ENCODE results near the gene MBOAT7. TPM values are rescaled to one million over a fixed set of nuclear protein-coding genes. Genes with fewer than 3 reads are reported as not detected.
A peak's percentile ranks its signal among the peaks of the same experiment; 100 is the strongest.
"Not testable (repeated sequence)": the region's sequence is repeated elsewhere in the genome, so short reads cannot be mapped to it uniquely, and the experiment has no call there.

The MBOAT7 gene
- total RNA-seq (8.2 TPM), polyA plus RNA-seq (24.6 TPM)
- long read RNA-seq, donor 1 = 0 reads
- long read RNA-seq, donor 2, transcript MBOAT7-201 (8 exons, 2,529 nt) = major isoform, 9 of 7,388 reads
- long read RNA-seq, donor 2, transcript MBOAT7-212 (2 exons, 3,039 nt) = minor isoform, 5 of 7,388 reads
- long read RNA-seq, donor 2, partial matches to known transcripts = 3,747 of 7,388 reads
- long read RNA-seq, donor 2, other reads (novel, unspliced or antisense) = 3,622 of 7,388 reads
- long read RNA-seq, donor 3, partial matches to known transcripts = 2,764 of 4,640 reads
- long read RNA-seq, donor 3, other reads (novel, unspliced or antisense) = 1,869 of 4,640 reads
- long read RNA-seq, donor 4, partial matches to known transcripts = 1,528 of 2,595 reads
- long read RNA-seq, donor 4, other reads (novel, unspliced or antisense) = 1,060 of 2,595 reads
- long read RNA-seq, donor 5, partial matches to known transcripts = 3,660 of 6,003 reads
- long read RNA-seq, donor 5, other reads (novel, unspliced or antisense) = 2,335 of 6,003 reads
- long read RNA-seq, donor 6, partial matches to known transcripts = 2,830 of 3,041 reads
- long read RNA-seq, donor 6, other reads (novel, unspliced or antisense) = 206 of 3,041 reads
- long read RNA-seq, donor 7, partial matches to known transcripts = 2,284 of 3,461 reads
- long read RNA-seq, donor 7, other reads (novel, unspliced or antisense) = 1,175 of 3,461 reads
- long read RNA-seq, donor 8, transcript MBOAT7-201 (8 exons, 2,529 nt) = major isoform, 6 of 7 reads
- long read RNA-seq, donor 8, partial matches to known transcripts = 0 of 7 reads
- long read RNA-seq, donor 8, other reads (novel, unspliced or antisense) = 0 of 7 reads
- long read RNA-seq, donor 9, partial matches to known transcripts = 0 of 2 reads
- long read RNA-seq, donor 9, other reads (novel, unspliced or antisense) = 0 of 2 reads
- long read RNA-seq, donor 10, transcript MBOAT7-201 (8 exons, 2,529 nt) = major isoform, 6 of 57 reads
- long read RNA-seq, donor 10, partial matches to known transcripts = 43 of 57 reads
- long read RNA-seq, donor 10, other reads (novel, unspliced or antisense) = 0 of 57 reads

DNA sequence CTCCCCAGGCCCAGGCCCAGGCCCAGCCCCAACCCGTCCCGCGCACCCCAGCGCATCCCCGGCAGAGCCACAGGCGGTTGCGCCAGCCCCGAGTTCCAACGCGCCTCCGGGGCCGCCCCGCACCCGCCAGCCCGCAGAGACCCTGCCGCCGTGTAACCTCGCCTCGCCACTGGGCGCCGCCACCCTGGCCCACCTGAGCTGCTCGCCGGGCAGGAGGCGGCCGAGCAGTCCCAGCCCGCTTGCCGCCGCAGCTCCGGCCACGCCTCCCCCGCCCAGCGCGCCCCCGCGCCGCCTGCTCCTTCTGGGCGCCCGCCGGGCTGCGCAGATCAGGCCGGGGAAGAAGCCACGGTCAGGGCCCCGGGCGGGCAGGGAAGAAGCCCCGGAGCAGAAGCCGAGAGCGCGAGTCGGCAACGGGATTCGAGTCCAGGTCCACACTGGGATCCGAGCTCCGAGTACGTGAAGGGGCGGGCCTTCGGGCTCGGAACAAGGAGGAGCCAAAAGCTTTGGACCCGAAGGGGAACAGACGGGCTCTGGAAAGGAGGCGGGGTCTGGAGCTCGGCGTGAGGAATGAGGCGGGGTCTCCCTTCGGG, at the start of gene MBOAT7:
TSS of gene MBOAT7 (minus strand) at position 436 of the 590 bp plus-strand sequence. CDS start 1,072 bp downstream, outside the sequence.
- WGBS = under 1% methylated on average over 64 of the region's 64 CpGs

DNA sequence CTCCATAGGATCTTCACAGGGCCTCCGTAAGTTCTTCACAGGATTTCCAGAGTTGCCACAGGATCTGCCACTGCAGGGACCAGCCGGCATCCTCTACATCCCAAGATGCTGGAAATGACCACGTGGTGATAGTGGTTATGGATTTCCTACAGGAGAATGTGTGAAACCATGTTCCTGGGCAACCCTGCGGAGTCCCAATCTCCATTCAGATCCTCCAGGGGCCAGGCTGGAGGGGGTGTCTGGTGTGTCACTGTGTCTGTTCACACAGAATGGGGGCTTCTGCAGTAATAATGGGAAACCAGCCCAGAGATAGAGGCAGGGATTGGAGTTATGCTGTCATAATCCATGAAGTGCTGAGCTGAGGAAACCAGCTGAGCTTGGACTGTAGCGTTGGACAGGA, 44.6 kb upstream of the MBOAT7 start:
- 89% methylated on average over 5 of the region's 5 CpGs for WGBS
- DNase-seq (ENCODE audit: low read depth in 6 of 9, low spot score in 9 of 9) = no peak
- Histone ChIP-seq H3K36me3 (ENCODE audit: control insufficient read depth in 2 of 2, insufficient read depth in 2 of 2, low read length in 1 of 2) (no peaks in the 10 kb centered on the region), H3K9me3 (ENCODE audit: control insufficient read depth in 2 of 2, insufficient read depth in 1 of 2, low read length in 1 of 2) (no peaks in the 10 kb centered on the region), H3K27ac (ENCODE audit: low read depth in 1 of 2, low read length in 1 of 2) (no peak overlapping the region), H3K4me3 (ENCODE audit: low read length in 2 of 2) (no peak overlapping the region), H3K4me1 (ENCODE audit: control insufficient read depth in 2 of 2, insufficient read depth in 2 of 2, low read length in 2 of 2) (no peaks in the 10 kb centered on the region), H3K27me3 (ENCODE audit: control insufficient read depth in 2 of 2, insufficient read depth in 1 of 2, low read length in 1 of 2) (no peaks in the 10 kb centered on the region)

More for the DNA sequence above, at the start of gene MBOAT7:
- peaks cover 18 to 19% of the 10 kb centered on the region in 2 donors for H3K36me3 ChIP-seq (ENCODE audit: control insufficient read depth in 2 of 2, insufficient read depth in 2 of 2, low read length in 1 of 2)
- H3K27me3 ChIP-seq (ENCODE audit: control insufficient read depth in 2 of 2, insufficient read depth in 1 of 2, low read length in 1 of 2) = no peaks in the 10 kb centered on the region
- DNase-seq (ENCODE audit: low read depth in 6 of 9, low spot score in 9 of 9) = no peak
- H3K4me3 ChIP-seq (ENCODE audit: low read length in 2 of 2) = peak within 1 kb of the TSS; percentile 78 to 84
- peaks cover 19 to 21% of the 10 kb centered on the region in 2 donors for H3K4me1 ChIP-seq (ENCODE audit: control insufficient read depth in 2 of 2, insufficient read depth in 2 of 2, low read length in 2 of 2)
- H3K27ac ChIP-seq (ENCODE audit: low read depth in 1 of 2, low read length in 1 of 2) = peak within 1 kb of the TSS; percentile 99
- no peaks in the 10 kb centered on the region for H3K9me3 ChIP-seq (ENCODE audit: control insufficient read depth in 2 of 2, insufficient read depth in 1 of 2, low read length in 1 of 2)

GRCh38 chr19:54231077-54231931, 41.9 kb upstream of the MBOAT7 start:
- peak in 8 of 9 donors; percentile 44 to 81 (median 68) for DNase-seq (ENCODE audit: low read depth in 6 of 9, low spot score in 9 of 9)
- WGBS = 33% methylated on average over 21 of the region's 21 CpGs
- no peaks in the 10 kb centered on the region for H3K9me3 ChIP-seq (ENCODE audit: control insufficient read depth in 2 of 2, insufficient read depth in 1 of 2, low read length in 1 of 2)
- no peaks in the 10 kb centered on the region for H3K4me1 ChIP-seq (ENCODE audit: control insufficient read depth in 2 of 2, insufficient read depth in 2 of 2, low read length in 2 of 2)
- H3K27me3 ChIP-seq (ENCODE audit: control insufficient read depth in 2 of 2, insufficient read depth in 1 of 2, low read length in 1 of 2) = no peaks in the 10 kb centered on the region
- no peaks in the 10 kb centered on the region for H3K36me3 ChIP-seq (ENCODE audit: control insufficient read depth in 2 of 2, insufficient read depth in 2 of 2, low read length in 1 of 2)
- no peak overlapping the region for H3K4me3 ChIP-seq (ENCODE audit: low read length in 2 of 2)
- no peak overlapping the region for H3K27ac ChIP-seq (ENCODE audit: low read depth in 1 of 2, low read length in 1 of 2)

DNA sequence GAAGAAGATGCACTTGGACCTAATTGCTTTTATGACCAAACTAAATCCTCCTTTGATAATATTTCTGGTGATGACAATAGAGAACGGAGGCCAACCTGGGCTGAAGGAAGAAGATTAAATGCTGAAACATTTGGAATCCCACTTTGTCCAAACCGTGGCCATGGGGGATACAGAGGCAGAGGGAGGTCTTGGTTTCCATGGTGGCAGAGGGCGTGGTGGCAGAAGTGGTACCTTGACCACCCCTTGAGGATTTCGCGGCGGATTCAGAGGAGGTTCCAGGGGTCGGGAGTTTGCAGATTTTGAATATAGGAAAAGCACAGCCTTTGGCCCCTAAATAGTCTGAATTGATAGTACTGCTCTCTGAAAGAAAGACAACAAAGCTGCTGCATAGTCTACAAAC, 40.7 kb upstream of the MBOAT7 start:
- 95% methylated on average over 7 of the region's 7 CpGs for WGBS
- no peaks in the 10 kb centered on the region for H3K9me3 ChIP-seq (ENCODE audit: control insufficient read depth in 2 of 2, insufficient read depth in 1 of 2, low read length in 1 of 2)
- H3K27ac ChIP-seq (ENCODE audit: low read depth in 1 of 2, low read length in 1 of 2) = peak overlapping the region in 1 of 2 donors; percentile 18
- no peaks in the 10 kb centered on the region for H3K4me1 ChIP-seq (ENCODE audit: control insufficient read depth in 2 of 2, insufficient read depth in 2 of 2, low read length in 2 of 2)
- no peaks in the 10 kb centered on the region for H3K27me3 ChIP-seq (ENCODE audit: control insufficient read depth in 2 of 2, insufficient read depth in 1 of 2, low read length in 1 of 2)
- no peak overlapping the region for H3K4me3 ChIP-seq (ENCODE audit: low read length in 2 of 2)
- no peak for DNase-seq (ENCODE audit: low read depth in 6 of 9, low spot score in 9 of 9)
- H3K36me3 ChIP-seq (ENCODE audit: control insufficient read depth in 2 of 2, insufficient read depth in 2 of 2, low read length in 1 of 2) = no peaks in the 10 kb centered on the region

DNA sequence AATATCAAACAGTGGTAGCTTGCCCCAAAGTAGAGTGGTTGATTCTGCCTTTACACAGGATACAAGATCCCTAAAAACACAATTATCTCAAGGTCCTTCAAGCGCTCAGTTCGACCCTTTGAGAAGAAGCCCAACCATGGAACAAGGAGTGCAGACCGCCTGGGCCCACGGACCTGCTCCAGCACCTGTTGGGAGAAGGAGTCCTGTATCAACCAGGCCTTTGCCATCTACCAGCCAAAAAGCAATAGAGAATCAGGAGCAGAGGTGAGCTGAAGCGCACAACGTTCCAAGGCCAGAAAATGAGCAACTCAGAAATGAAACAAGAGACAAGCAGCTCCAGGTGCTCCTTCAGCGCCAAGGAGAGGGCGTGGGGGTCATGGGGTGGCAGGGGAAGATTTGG, 39.8 kb upstream of the MBOAT7 start:
- no peak overlapping the region for H3K4me3 ChIP-seq (ENCODE audit: low read length in 2 of 2)
- H3K4me1 ChIP-seq (ENCODE audit: control insufficient read depth in 2 of 2, insufficient read depth in 2 of 2, low read length in 2 of 2) = no peaks in the 10 kb centered on the region
- H3K9me3 ChIP-seq (ENCODE audit: control insufficient read depth in 2 of 2, insufficient read depth in 1 of 2, low read length in 1 of 2) = no peaks in the 10 kb centered on the region
- no peak overlapping the region for H3K27ac ChIP-seq (ENCODE audit: low read depth in 1 of 2, low read length in 1 of 2)
- no peaks in the 10 kb centered on the region for H3K36me3 ChIP-seq (ENCODE audit: control insufficient read depth in 2 of 2, insufficient read depth in 2 of 2, low read length in 1 of 2)
- DNase-seq (ENCODE audit: low read depth in 6 of 9, low spot score in 9 of 9) = no peak
- 96% methylated on average over 8 of the region's 8 CpGs for WGBS
- no peaks in the 10 kb centered on the region for H3K27me3 ChIP-seq (ENCODE audit: control insufficient read depth in 2 of 2, insufficient read depth in 1 of 2, low read length in 1 of 2)

- not testable (repeated sequence) for DNase-seq (ENCODE audit: low read depth in 6 of 9, low spot score in 9 of 9); H3K9me3 ChIP-seq (ENCODE audit: control insufficient read depth in 2 of 2, insufficient read depth in 1 of 2, low read length in 1 of 2); H3K36me3 ChIP-seq (ENCODE audit: control insufficient read depth in 2 of 2, insufficient read depth in 2 of 2, low read length in 1 of 2); H3K27ac ChIP-seq (ENCODE audit: low read depth in 1 of 2, low read length in 1 of 2); H3K4me1 ChIP-seq (ENCODE audit: control insufficient read depth in 2 of 2, insufficient read depth in 2 of 2, low read length in 2 of 2); H3K4me3 ChIP-seq (ENCODE audit: low read length in 2 of 2); H3K27me3 ChIP-seq (ENCODE audit: control insufficient read depth in 2 of 2, insufficient read depth in 1 of 2, low read length in 1 of 2)
- WGBS = 91% methylated on average over 10 of the region's 10 CpGs
Measured at GRCh38 chr19:54224619-54225018, 35.2 kb upstream of the MBOAT7 start.

GRCh38 chr19:54223937-54224281, 34.5 kb upstream of the MBOAT7 start:
- not testable (repeated sequence) for H3K4me1 ChIP-seq (ENCODE audit: control insufficient read depth in 2 of 2, insufficient read depth in 2 of 2, low read length in 2 of 2); H3K27ac ChIP-seq (ENCODE audit: low read depth in 1 of 2, low read length in 1 of 2); H3K4me3 ChIP-seq (ENCODE audit: low read length in 2 of 2); H3K9me3 ChIP-seq (ENCODE audit: control insufficient read depth in 2 of 2, insufficient read depth in 1 of 2, low read length in 1 of 2); DNase-seq (ENCODE audit: low read depth in 6 of 9, low spot score in 9 of 9); H3K27me3 ChIP-seq (ENCODE audit: control insufficient read depth in 2 of 2, insufficient read depth in 1 of 2, low read length in 1 of 2); H3K36me3 ChIP-seq (ENCODE audit: control insufficient read depth in 2 of 2, insufficient read depth in 2 of 2, low read length in 1 of 2)
- WGBS = 53% methylated on average over 5 of the region's 5 CpGs

GRCh38 chr19:54223277-54223936, 34.0 kb upstream of the MBOAT7 start:
- not testable (repeated sequence) for H3K4me3 ChIP-seq (ENCODE audit: low read length in 2 of 2); H3K4me1 ChIP-seq (ENCODE audit: control insufficient read depth in 2 of 2, insufficient read depth in 2 of 2, low read length in 2 of 2); H3K9me3 ChIP-seq (ENCODE audit: control insufficient read depth in 2 of 2, insufficient read depth in 1 of 2, low read length in 1 of 2); H3K27ac ChIP-seq (ENCODE audit: low read depth in 1 of 2, low read length in 1 of 2); H3K36me3 ChIP-seq (ENCODE audit: control insufficient read depth in 2 of 2, insufficient read depth in 2 of 2, low read length in 1 of 2); H3K27me3 ChIP-seq (ENCODE audit: control insufficient read depth in 2 of 2, insufficient read depth in 1 of 2, low read length in 1 of 2); DNase-seq (ENCODE audit: low read depth in 6 of 9, low spot score in 9 of 9)
- WGBS = 75% methylated on average over 14 of the region's 14 CpGs
